Measurements from ENCODE around the gene FBXW8.

Gene FBXW8

GRCh38 chr12:117026343-117026742, 115.6 kb downstream of the FBXW8 start:
- no peak for DNase-seq

- DNase-seq, result no peak
Measured at GRCh38 chr12:117026921-117027250, 116.1 kb downstream of the FBXW8 start.

GRCh38 chr12:117027251-117028086, 116.7 kb downstream of the FBXW8 start:
- no peak for DNase-seq

GRCh38 chr12:117028254-117028653, 117.5 kb downstream of the FBXW8 start:
- no peak for DNase-seq

- no peak for DNase-seq
Measured at GRCh38 chr12:117030187-117030900, 119.6 kb downstream of the FBXW8 start.

- DNase-seq, result no peak
Measured at GRCh38 chr12:117031843-117032592, 121.3 kb downstream of the FBXW8 start.

- DNase-seq, result no peak
Measured at GRCh38 chr12:117032593-117033381, 122.0 kb downstream of the FBXW8 start.

GRCh38 chr12:117033382-117034221, 122.9 kb downstream of the FBXW8 start:
- no peak for DNase-seq

- DNase-seq, result no peak
Measured at GRCh38 chr12:117034249-117034648, 123.5 kb downstream of the FBXW8 start.

- DNase-seq, result no peak
Measured at GRCh38 chr12:117034701-117035151, 124.0 kb downstream of the FBXW8 start.

GRCh38 chr12:117035287-117035686, 124.5 kb downstream of the FBXW8 start:
- DNase-seq, result no peak

GRCh38 chr12:117036046-117036445, 125.3 kb downstream of the FBXW8 start:
- DNase-seq, result no peak

GRCh38 chr12:117036547-117036946, 125.8 kb downstream of the FBXW8 start:
- no peak for DNase-seq

- DNase-seq, result no peak
Measured at GRCh38 chr12:117037289-117038022, 126.7 kb downstream of the FBXW8 start.

GRCh38 chr12:117038023-117038680, 127.4 kb downstream of the FBXW8 start:
- DNase-seq, result no peak

- no peak for DNase-seq
Measured at GRCh38 chr12:117038919-117039318, 128.2 kb downstream of the FBXW8 start.

GRCh38 chr12:117039891-117040309, 129.2 kb downstream of the FBXW8 start:
- DNase-seq, result no peak

GRCh38 chr12:117040496-117040895, 129.7 kb downstream of the FBXW8 start:
- no peak for DNase-seq

- DNase-seq, result no peak
Measured at GRCh38 chr12:117041798-117042170, 131.0 kb downstream of the FBXW8 start.

- DNase-seq, result no peak
Measured at GRCh38 chr12:117042171-117042842, 131.6 kb downstream of the FBXW8 start.
